Lower lobe of right lung (tissue), 2 donors: ENCODE results near the gene ARHGAP28. TPM values are rescaled to one million over a fixed set of nuclear protein-coding genes. Genes with fewer than 3 reads are reported as not detected.

ENCODE experiments used
- ATAC-seq, 2 donors: fragments of 200-7000 bp; cut with Tn5 transposase; one replicate each; pipeline ENCODE4 v1.9.1; 2020 to 2022; ENCODE audit warnings: mild to moderate bottlenecking in 2 of 2, moderate library complexity in 2 of 2
- DNase-seq: peaks from one replicate; pipeline ENCODE4 v3.0.0-alpha.2; 2020
- H3K27ac ChIP-seq: fragments of 200-600 bp; one replicate; pipeline ENCODE4 v1.8.0; 2022
- H3K27me3 ChIP-seq: fragments of 200-600 bp; one replicate; pipeline ENCODE4 v1.8.0; 2022; ENCODE audit warnings: low read depth
- H3K36me3 ChIP-seq: fragments of 200-600 bp; one replicate; pipeline ENCODE4 v1.8.0; 2022; ENCODE audit warnings: mild to moderate bottlenecking
- H3K4me1 ChIP-seq: fragments of 200-600 bp; one replicate; pipeline ENCODE4 v1.8.0; 2022
- H3K4me3 ChIP-seq: fragments of 200-600 bp; one replicate; pipeline ENCODE4 v1.8.0; 2022; ENCODE audit warnings: mild to moderate bottlenecking
- H3K9me3 ChIP-seq: fragments of 200-600 bp; one replicate; pipeline ENCODE4 v1.8.0; 2022
- CTCF ChIP-seq: fragments of 200-600 bp; IDR thresholded peaks from one replicate; pipeline ENCODE4 v1.8.0; 2022; ENCODE audit warnings: antibody characterized with exemption, mild to moderate bottlenecking
- intact Hi-C: fragments of 100-400 bp; cut with DNase I; formaldehyde crosslinking; loops from one replicate; pipeline ENCODE4 v1.11.0; 2022
- total RNA-seq: library from RNA; stranded (reverse); fragmentation: NEBNext Ultra II Directional; extraction: Animal tissue kit (Norgen Biotek cat#: 25700); gene quantifications from one replicate; pipeline ENCODE4 v1.2.1, GENCODE V29; 2021
- donor health status: DM: no; HTN: yes; CAD: no; lungs with severe emphysema.

ARHGAP28 gene
- total RNA-seq, 1 donor from 2014 or later, result 13.1 TPM

GRCh38 chr18:6775237-6775636 is 45.7 kb downstream of the ARHGAP28 start:
- Histone ChIP-seq H3K4me1 (no peaks in the 10 kb centered on the region), H3K36me3 (no peaks in the 10 kb centered on the region), H3K27me3 (no peaks in the 10 kb centered on the region), H3K9me3 (no peaks in the 10 kb centered on the region), H3K27ac (no peak overlapping the region), H3K4me3 (no peak overlapping the region)
- ATAC-seq (no peak), DNase-seq (no peak)
- intact Hi-C loops, result no loop called here
- no peak for TF ChIP-seq CTCF

GRCh38 chr18:6775702-6776101 is 46.2 kb downstream of the ARHGAP28 start:
- no peak for DNase-seq

GRCh38 chr18:6776188-6776587 is 46.7 kb downstream of the ARHGAP28 start:
- Histone ChIP-seq H3K4me1 (peaks cover 4% of the 10 kb centered on the region), H3K4me3 (no peak overlapping the region), H3K27me3 (no peaks in the 10 kb centered on the region), H3K27ac (no peak overlapping the region), H3K9me3 (no peaks in the 10 kb centered on the region), H3K36me3 (no peaks in the 10 kb centered on the region)
- no peak for TF ChIP-seq CTCF
- intact Hi-C loops, result no loop called here
- no peak for DNase-seq
- ATAC-seq, result peak; percentile 15 to 16

More at GRCh38 chr18:6775702-6776101, 46.2 kb downstream of the ARHGAP28 start:
- no peaks in the 10 kb centered on the region for H3K36me3 ChIP-seq
- no peak for ATAC-seq
- H3K4me3 ChIP-seq, result no peak overlapping the region
- intact Hi-C loops, result no loop called here
- no peak overlapping the region for H3K27ac ChIP-seq
- no peaks in the 10 kb centered on the region for H3K4me1 ChIP-seq
- no peaks in the 10 kb centered on the region for H3K27me3 ChIP-seq
- H3K9me3 ChIP-seq, result no peaks in the 10 kb centered on the region
- no peak for TF ChIP-seq CTCF

GRCh38 chr18:6777509-6777908 is 48.0 kb downstream of the ARHGAP28 start:
- Histone ChIP-seq H3K4me3 (no peak overlapping the region), H3K9me3 (no peaks in the 10 kb centered on the region), H3K27me3 (no peaks in the 10 kb centered on the region), H3K36me3 (no peaks in the 10 kb centered on the region), H3K4me1 (peaks cover 13% of the 10 kb centered on the region), H3K27ac (no peak overlapping the region)
- no peak for ATAC-seq
- intact Hi-C loops, result no loop called here
- no peak for DNase-seq
- no peak for TF ChIP-seq CTCF

GRCh38 chr18:6778459-6779247 is 49.1 kb downstream of the ARHGAP28 start:
- intact Hi-C loops, result no loop called here
- no peak overlapping the region for H3K27ac ChIP-seq
- H3K4me3 ChIP-seq, result no peak overlapping the region
- H3K4me1 ChIP-seq, result peaks cover 13% of the 10 kb centered on the region
- TF ChIP-seq CTCF, result no peak
- H3K36me3 ChIP-seq, result no peaks in the 10 kb centered on the region
- ATAC-seq (no peak), DNase-seq (no peak)
- no peaks in the 10 kb centered on the region for H3K9me3 ChIP-seq
- H3K27me3 ChIP-seq, result no peaks in the 10 kb centered on the region
